Osteoblast (primary cell): ENCODE results near the gene NLRP13. TPM values are rescaled to one million over a fixed set of nuclear protein-coding genes. Genes with fewer than 3 reads are reported as not detected.
"Not testable (repeated sequence)": the region's sequence is repeated elsewhere in the genome, so short reads cannot be mapped to it uniquely, and the experiment has no call there.

Experiments used
- DNase-seq: peaks from one replicate; pipeline ENCODE4 v3.0.0; 2011; ENCODE audit warnings: low spot score, mixed read lengths; ENCODE audit not compliant: insufficient read length; ENCODE audit errors: missing footprints
- H2AFZ ChIP-seq: 2 replicates; pipeline ENCODE4 v1.6.0; 2011; ENCODE audit warnings: mild to moderate bottlenecking, low read length
- H3K27ac ChIP-seq: 2 replicates; pipeline ENCODE4 v1.5.1; 2011; ENCODE audit warnings: mild to moderate bottlenecking, low read depth, low read length, moderate library complexity
- H3K27me3 ChIP-seq: 2 replicates; pipeline ENCODE4 v1.6.0; 2012; ENCODE audit warnings: mild to moderate bottlenecking, control low read depth, inconsistent platforms, low read length, moderate library complexity; ENCODE audit not compliant: insufficient read depth
- H3K36me3 ChIP-seq: 2 replicates; pipeline ENCODE4 v1.5.1; 2011; ENCODE audit warnings: mild to moderate bottlenecking, low read length, control low read depth, moderate library complexity; ENCODE audit not compliant: insufficient read depth
- H3K4me1 ChIP-seq: 2 replicates; pipeline ENCODE4 v1.5.1; 2011; ENCODE audit warnings: mild to moderate bottlenecking, low read length, control low read depth, moderate library complexity; ENCODE audit not compliant: insufficient read depth
- H3K4me2 ChIP-seq: 2 replicates; pipeline ENCODE4 v1.6.0; 2011; ENCODE audit warnings: mild to moderate bottlenecking, low read length; ENCODE audit not compliant: insufficient read depth
- H3K4me3 ChIP-seq: fragments of 200-600 bp; sonication (generic); 3 replicates; pipeline ENCODE4 v1.5.1; 2012; ENCODE audit warnings: mild to moderate bottlenecking, low read length, inconsistent platforms; ENCODE audit not compliant: insufficient read depth
- H3K79me2 ChIP-seq: 2 replicates; pipeline ENCODE4 v1.6.0; 2012; ENCODE audit warnings: mild to moderate bottlenecking, low read length, control low read depth, inconsistent platforms; ENCODE audit not compliant: insufficient read depth
- H3K9me3 ChIP-seq: 2 replicates; pipeline ENCODE4 v1.5.1; 2011; ENCODE audit warnings: low read depth, low read length, control low read depth
- H4K20me1 ChIP-seq: 2 replicates; pipeline ENCODE4 v1.6.0; 2012; ENCODE audit warnings: mild to moderate bottlenecking, low read length, control low read depth; ENCODE audit not compliant: insufficient read depth
- total RNA-seq: library from RNA; depleted of rRNA; stranded (reverse); fragments of >200 nt; gene quantifications from 2 replicates; pipeline ENCODE4 v1.2.3, GENCODE V29; 2012
- TF ChIP-seq, protein P1 (sequence below): IDR thresholded peaks from 2 replicates; pipeline ENCODE4 v1.5.1; 2011; ENCODE audit warnings: mild to moderate bottlenecking, low read depth, low read length, moderate library complexity; ENCODE audit errors: extremely low read depth

NLRP13 gene
- total RNA-seq, 1 donor: not detected

DNA sequence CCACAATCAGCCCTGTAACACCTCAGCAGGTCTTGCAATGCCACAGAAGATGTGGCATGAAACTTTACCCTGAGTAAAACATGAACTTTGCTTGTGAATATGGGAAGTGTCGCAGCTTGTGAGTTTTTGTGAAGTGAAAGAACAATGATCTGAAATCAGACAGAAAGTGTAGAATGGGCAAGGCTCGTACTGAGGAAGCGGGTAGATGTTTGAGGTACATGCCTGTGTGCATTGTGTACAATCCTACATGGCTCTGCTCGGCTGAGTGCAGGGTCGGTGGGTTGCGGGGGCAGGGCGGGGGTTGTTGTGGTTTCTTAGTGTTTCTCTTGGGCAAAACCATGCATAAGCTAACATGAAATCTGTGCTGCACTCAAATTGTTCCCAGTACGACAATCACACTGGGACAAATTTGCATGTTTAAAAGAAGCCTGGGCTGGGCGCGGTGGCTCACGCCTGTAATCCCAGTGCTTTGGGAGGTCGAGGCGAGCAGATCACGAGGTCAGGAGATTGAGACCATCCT, 1.1 kb downstream of the NLRP13 start:
- H3K9me3 ChIP-seq: peaks cover 2% of the 10 kb centered on the region
- H3K4me2 ChIP-seq: no peak overlapping the region
- no peak overlapping the region for H3K27ac ChIP-seq
- no peaks in the 10 kb centered on the region for H3K36me3 ChIP-seq
- TF ChIP-seq, protein P1, sequence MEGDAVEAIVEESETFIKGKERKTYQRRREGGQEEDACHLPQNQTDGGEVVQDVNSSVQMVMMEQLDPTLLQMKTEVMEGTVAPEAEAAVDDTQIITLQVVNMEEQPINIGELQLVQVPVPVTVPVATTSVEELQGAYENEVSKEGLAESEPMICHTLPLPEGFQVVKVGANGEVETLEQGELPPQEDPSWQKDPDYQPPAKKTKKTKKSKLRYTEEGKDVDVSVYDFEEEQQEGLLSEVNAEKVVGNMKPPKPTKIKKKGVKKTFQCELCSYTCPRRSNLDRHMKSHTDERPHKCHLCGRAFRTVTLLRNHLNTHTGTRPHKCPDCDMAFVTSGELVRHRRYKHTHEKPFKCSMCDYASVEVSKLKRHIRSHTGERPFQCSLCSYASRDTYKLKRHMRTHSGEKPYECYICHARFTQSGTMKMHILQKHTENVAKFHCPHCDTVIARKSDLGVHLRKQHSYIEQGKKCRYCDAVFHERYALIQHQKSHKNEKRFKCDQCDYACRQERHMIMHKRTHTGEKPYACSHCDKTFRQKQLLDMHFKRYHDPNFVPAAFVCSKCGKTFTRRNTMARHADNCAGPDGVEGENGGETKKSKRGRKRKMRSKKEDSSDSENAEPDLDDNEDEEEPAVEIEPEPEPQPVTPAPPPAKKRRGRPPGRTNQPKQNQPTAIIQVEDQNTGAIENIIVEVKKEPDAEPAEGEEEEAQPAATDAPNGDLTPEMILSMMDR: no peak
- no peaks in the 10 kb centered on the region for H3K4me1 ChIP-seq
- no peak for DNase-seq
- no peaks in the 10 kb centered on the region for H3K27me3 ChIP-seq
- H3K79me2 ChIP-seq: no peaks in the 10 kb centered on the region
- H3K4me3 ChIP-seq: no peak overlapping the region
- no peak overlapping the region for H2AFZ ChIP-seq
- no peaks in the 10 kb centered on the region for H4K20me1 ChIP-seq

DNA sequence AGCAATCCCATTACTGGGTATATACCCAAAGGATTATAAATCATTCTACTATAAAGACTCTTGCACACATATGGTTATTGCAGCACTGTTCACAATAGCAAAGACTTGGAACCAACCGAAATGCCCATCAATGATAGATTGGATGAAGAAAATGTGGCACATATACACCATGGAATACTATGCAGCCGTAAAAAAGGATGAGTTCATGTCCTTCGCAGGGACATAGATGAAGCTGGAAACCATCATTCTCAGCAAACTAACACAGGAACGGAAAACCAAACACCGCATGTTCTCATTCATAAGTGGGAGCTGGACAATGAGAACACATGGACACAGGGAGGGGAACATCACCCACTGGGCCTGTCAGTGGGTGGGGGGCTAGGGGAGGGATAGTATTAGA, 2.9 kb downstream of the NLRP13 start:
- not testable (repeated sequence) for H3K4me3 ChIP-seq, H3K27ac ChIP-seq, H3K36me3 ChIP-seq, H3K4me1 ChIP-seq, H2AFZ ChIP-seq, H3K27me3 ChIP-seq, H4K20me1 ChIP-seq, DNase-seq, H3K9me3 ChIP-seq, H3K4me2 ChIP-seq, H3K79me2 ChIP-seq

DNA sequence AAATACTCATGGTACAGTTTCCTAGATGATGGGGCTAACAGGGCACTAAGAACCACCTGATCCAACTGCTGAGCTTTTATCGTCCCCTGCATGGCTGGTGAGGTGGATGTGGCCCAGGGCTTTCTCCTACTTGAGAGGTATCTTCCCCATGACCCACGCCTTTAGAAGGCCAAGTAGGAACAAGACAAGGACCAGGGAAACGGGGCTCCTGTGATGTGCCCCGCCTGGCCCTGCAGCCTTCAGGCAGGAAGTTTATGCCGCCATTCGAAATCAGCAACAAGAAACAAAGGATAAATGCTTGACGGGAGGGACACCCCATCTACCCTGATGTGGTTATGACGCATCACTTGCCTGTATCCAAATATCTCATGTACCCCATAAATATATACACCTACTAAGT, 4.1 kb downstream of the NLRP13 start:
- no peak for DNase-seq
- H3K27ac ChIP-seq: no peak overlapping the region

DNA sequence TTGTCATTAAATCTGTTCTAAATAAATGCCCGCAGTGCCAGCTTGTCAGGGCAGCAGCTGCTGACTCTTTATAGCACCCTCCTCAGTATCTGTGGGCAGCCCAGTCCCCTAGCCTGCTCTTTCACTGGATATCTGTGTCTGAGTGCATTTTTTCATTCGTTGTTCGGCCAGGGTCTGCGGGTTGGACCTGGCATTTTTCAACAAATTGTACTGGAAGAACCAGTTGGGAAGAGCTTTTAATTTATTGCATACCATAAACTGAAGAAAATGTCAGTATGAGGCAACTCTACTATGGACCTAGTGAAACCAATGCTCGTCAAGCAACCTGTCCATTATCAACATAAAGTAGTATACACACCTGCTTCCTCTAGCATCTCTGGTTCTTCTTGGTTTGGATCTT, 8.6 kb downstream of the NLRP13 start:
- Histone ChIP-seq H2AFZ (no peak overlapping the region), H3K4me3 (no peak overlapping the region), H4K20me1 (no peaks in the 10 kb centered on the region), H3K36me3 (no peaks in the 10 kb centered on the region), H3K4me2 (no peak overlapping the region), H3K9me3 (no peaks in the 10 kb centered on the region), H3K27me3 (no peaks in the 10 kb centered on the region), H3K4me1 (no peaks in the 10 kb centered on the region), H3K27ac (no peak overlapping the region), H3K79me2 (no peaks in the 10 kb centered on the region)
- DNase-seq: no peak
- TF ChIP-seq, protein P1: no peak

More for the DNA sequence above, 4.1 kb downstream of the NLRP13 start:
- Histone ChIP-seq H2AFZ (no peak overlapping the region), H3K4me1 (no peaks in the 10 kb centered on the region), H3K4me2 (no peak overlapping the region), H3K9me3 (peaks cover 2% of the 10 kb centered on the region), H3K36me3 (no peaks in the 10 kb centered on the region), H4K20me1 (no peaks in the 10 kb centered on the region), H3K27me3 (no peaks in the 10 kb centered on the region), H3K4me3 (no peak overlapping the region), H3K79me2 (no peaks in the 10 kb centered on the region)
- TF ChIP-seq, protein P1: no peak
